MM.1S (cell line): ENCODE results near the gene GSE1.

Experiments used
- DNase-seq: peaks from one replicate; pipeline ENCODE4 v3.0.0-alpha.2; 2015
- H2AFZ ChIP-seq: fragments of 300-600 bp; sonication (generic); 2 replicates; pipeline ENCODE4 v1.6.0; 2016; ENCODE audit warnings: antibody characterized with exemption, low read length
- H3F3A ChIP-seq: fragments of 300-600 bp; sonication (generic); 2 replicates; pipeline ENCODE4 v1.6.1; 2016; ENCODE audit warnings: mild to moderate bottlenecking, antibody characterized with exemption, low read length, moderate library complexity, mixed read lengths; ENCODE audit not compliant: insufficient read depth
- H3K27ac ChIP-seq: fragments of 300-600 bp; sonication (generic); 2 replicates; pipeline ENCODE4 v1.5.1; 2016; ENCODE audit warnings: mild to moderate bottlenecking, low read length
- H3K27me3 ChIP-seq: fragments of 300-600 bp; sonication (generic); replicated peaks from 2 replicates; pipeline ENCODE4 v1.6.0; 2016; ENCODE audit warnings: low read length; ENCODE audit not compliant: insufficient read depth
- H3K36me3 ChIP-seq: fragments of 300-600 bp; sonication (generic); replicated peaks from 2 replicates; pipeline ENCODE4 v1.6.1; 2016; ENCODE audit warnings: mild to moderate bottlenecking, low read length, mixed read lengths; ENCODE audit not compliant: insufficient read depth
- H3K4me1 ChIP-seq: fragments of 300-600 bp; sonication (generic); 2 replicates; pipeline ENCODE4 v1.6.1; 2016; ENCODE audit warnings: low read length, mixed read lengths
- H3K4me2 ChIP-seq: fragments of 300-600 bp; sonication (generic); 2 replicates; pipeline ENCODE4 v1.6.0; 2016; ENCODE audit warnings: low read depth, low read length
- H3K4me3 ChIP-seq: fragments of 300-600 bp; sonication (generic); 2 replicates; pipeline ENCODE4 v1.5.1; 2016; ENCODE audit warnings: low read length, mixed read lengths
- H3K79me2 ChIP-seq: fragments of 300-600 bp; sonication (generic); 2 replicates; pipeline ENCODE4 v1.6.1; 2016; ENCODE audit warnings: mixed run types, low read length, mixed read lengths
- H3K9ac ChIP-seq: fragments of 300-600 bp; sonication (generic); 2 replicates; pipeline ENCODE4 v1.6.1; 2016; ENCODE audit warnings: low read length, mixed read lengths
- H3K9me2 ChIP-seq: fragments of 300-600 bp; sonication (generic); replicated peaks from 2 replicates; pipeline ENCODE4 v1.6.1; 2016; ENCODE audit warnings: mild to moderate bottlenecking, low read length, mixed read lengths; ENCODE audit not compliant: insufficient read depth
- H3K9me3 ChIP-seq: fragments of 300-600 bp; sonication (generic); replicated peaks from 2 replicates; pipeline ENCODE4 v1.6.1; 2016; ENCODE audit warnings: mild to moderate bottlenecking, low read length, mixed read lengths; ENCODE audit not compliant: insufficient read depth
- H4K20me1 ChIP-seq: fragments of 300-600 bp; sonication (generic); 2 replicates; pipeline ENCODE4 v1.6.1; 2016; ENCODE audit warnings: mild to moderate bottlenecking, low read length, moderate library complexity, mixed read lengths; ENCODE audit not compliant: insufficient read depth
- CTCF ChIP-seq: fragments of 300-600 bp; sonication (generic); IDR thresholded peaks from 2 replicates; pipeline ENCODE4 v1.5.1; 2016; ENCODE audit warnings: antibody characterized with exemption, low read length, mixed read lengths
- EZH2 ChIP-seq: fragments of 300-600 bp; sonication (generic); optimal IDR thresholded peaks from 2 replicates; pipeline ENCODE3; 2017; ENCODE audit warnings: low read depth, mild to moderate bottlenecking, antibody characterized with exemption, low read length, mixed read lengths
- EZH2phosphoT487 ChIP-seq: fragments of 300-600 bp; sonication (generic); IDR thresholded peaks from 2 replicates; pipeline ENCODE4 v1.6.1; 2018; ENCODE audit warnings: antibody characterized with exemption, low read length

GSE1 gene

GRCh38 chr16:85636234-85636812 is 23.2 kb downstream of the GSE1 start:
- H4K20me1 ChIP-seq, result no peaks in the 10 kb centered on the region

GRCh38 chr16:85637061-85637807 is 24.1 kb downstream of the GSE1 start:
- Histone ChIP-seq H2AFZ (no peak overlapping the region), H3K9ac (no peak overlapping the region), H3K4me3 (no peak overlapping the region), H3K9me2 (no peaks in the 10 kb centered on the region), H3K36me3 (no peaks in the 10 kb centered on the region), H3K4me2 (no peak overlapping the region), H3K27me3 (no peaks in the 10 kb centered on the region), H3K4me1 (no peaks in the 10 kb centered on the region), H3K9me3 (no peaks in the 10 kb centered on the region), H4K20me1 (no peaks in the 10 kb centered on the region), H3K79me2 (no peaks in the 10 kb centered on the region; the same call in 1 of the 2 replicates), H3F3A (no peaks in the 10 kb centered on the region), H3K27ac (no peak overlapping the region)
- no peak for DNase-seq
- TF ChIP-seq EZH2, result no peak
- no peak for TF ChIP-seq EZH2phosphoT487
- no peak for TF ChIP-seq CTCF

More at GRCh38 chr16:85636234-85636812, 23.2 kb downstream of the GSE1 start:
- H3K4me3 ChIP-seq, result no peak overlapping the region
- H3K9me3 ChIP-seq, result no peaks in the 10 kb centered on the region
- DNase-seq, result no peak
- H3K9ac ChIP-seq, result no peak overlapping the region
- H3K27me3 ChIP-seq, result no peaks in the 10 kb centered on the region
- H3K4me2 ChIP-seq, result no peak overlapping the region
- H3F3A ChIP-seq, result no peaks in the 10 kb centered on the region
- no peak overlapping the region for H3K27ac ChIP-seq
- H3K36me3 ChIP-seq, result no peaks in the 10 kb centered on the region
- H3K79me2 ChIP-seq, result no peaks in the 10 kb centered on the region; the same call in 1 of the 2 replicates
- no peaks in the 10 kb centered on the region for H3K9me2 ChIP-seq
- no peaks in the 10 kb centered on the region for H3K4me1 ChIP-seq
- H2AFZ ChIP-seq, result no peak overlapping the region
- TF ChIP-seq EZH2 (no peak), CTCF (no peak), EZH2phosphoT487 (no peak)

- no peaks in the 10 kb centered on the region for H3K36me3 ChIP-seq
- H3K4me2 ChIP-seq, result no peak overlapping the region
- H4K20me1 ChIP-seq, result no peaks in the 10 kb centered on the region
- no peaks in the 10 kb centered on the region for H3K9me3 ChIP-seq
- TF ChIP-seq EZH2, result no peak
- TF ChIP-seq EZH2phosphoT487, result no peak
- no peak for TF ChIP-seq CTCF
- no peak overlapping the region for H3K4me3 ChIP-seq
- H3K4me1 ChIP-seq, result no peaks in the 10 kb centered on the region
- H2AFZ ChIP-seq, result no peak overlapping the region
- no peaks in the 10 kb centered on the region for H3K9me2 ChIP-seq
- no peaks in the 10 kb centered on the region for H3K79me2 ChIP-seq
- no peak for DNase-seq
- H3F3A ChIP-seq, result no peaks in the 10 kb centered on the region
- no peaks in the 10 kb centered on the region for H3K27me3 ChIP-seq
- no peak overlapping the region for H3K27ac ChIP-seq
- no peak overlapping the region for H3K9ac ChIP-seq
Measured at GRCh38 chr16:85637808-85638647, 24.9 kb downstream of the GSE1 start.
